SK-N-SH (cell line): ENCODE measurements around the gene CXCL17.

Experiments used
- CTCF ChIP-seq: fragments of 200-600 bp; sonication (generic); IDR thresholded peaks from 2 replicates; pipeline ENCODE4 v1.6.1; 2017; ENCODE audit warnings: antibody characterized with exemption, mild to moderate bottlenecking, moderate library complexity
- EP300 ChIP-seq, 2 experiments: IDR thresholded peaks; 2 replicates each; pipeline versions ENCODE4 v1.4.0 to v1.6.1; 2012; ENCODE audit warnings: borderline replicate concordance in 1 of 2, low read depth in 1 of 2, low read length in 1 of 2
- EZH2phosphoT487 ChIP-seq: fragments of 200-600 bp; sonication (generic); IDR thresholded peaks from 2 replicates; pipeline ENCODE4 v1.6.1; 2017; ENCODE audit warnings: low read depth, mixed run types, mild to moderate bottlenecking, antibody characterized with exemption, moderate library complexity, borderline replicate concordance
- FOXJ3 ChIP-seq: sonication (generic); formaldehyde crosslinking; IDR thresholded peaks from 2 replicates; pipeline ENCODE4 v1.5.1; 2020; ENCODE audit warnings: mild to moderate bottlenecking, missing genetic modification reagents
- MAX ChIP-seq: IDR thresholded peaks from 2 replicates; pipeline ENCODE4 v1.4.0; 2012; ENCODE audit warnings: low read depth
- MXI1 ChIP-seq: IDR thresholded peaks from 2 replicates; pipeline ENCODE4 v1.6.1; 2012; ENCODE audit warnings: mild to moderate bottlenecking, low read depth, low read length, improper control_type of control experiment
- NRF1 ChIP-seq: IDR thresholded peaks from 2 replicates; pipeline ENCODE4 v1.6.1; 2012; ENCODE audit warnings: low read depth, mild to moderate bottlenecking, low read length
- POLR2AphosphoS5 ChIP-seq: IDR thresholded peaks from 2 replicates; pipeline ENCODE4 v1.6.1; 2012; ENCODE audit warnings: low read depth, low read length
- REST ChIP-seq: IDR thresholded peaks from 2 replicates; pipeline ENCODE4 v1.6.1; 2012; ENCODE audit warnings: mild to moderate bottlenecking, low read depth, low read length, moderate library complexity
- SIN3A ChIP-seq: IDR thresholded peaks from 2 replicates; pipeline ENCODE4 v1.6.1; 2012; ENCODE audit warnings: low read depth, mild to moderate bottlenecking, low read length, moderate library complexity, borderline replicate concordance
- SMC3 ChIP-seq: IDR thresholded peaks from 2 replicates; pipeline ENCODE4 v1.6.1; 2012; ENCODE audit warnings: low read depth, low read length, improper control_type of control experiment
- TEAD4 ChIP-seq: IDR thresholded peaks from 2 replicates; pipeline ENCODE4 v1.4.0; 2012; ENCODE audit warnings: mild to moderate bottlenecking, borderline replicate concordance; ENCODE audit not compliant: insufficient read depth

- TF ChIP-seq CTCF = no peak
- TF ChIP-seq POLR2AphosphoS5 = no peak
- TF ChIP-seq EZH2phosphoT487 = no peak
- TF ChIP-seq NRF1 = no peak
- no peak for TF ChIP-seq MXI1
- no peak for TF ChIP-seq MAX
- TF ChIP-seq FOXJ3 = no peak
- no peak for TF ChIP-seq SIN3A
- TF ChIP-seq EP300 (IDR thresholded peaks at IDR 0.05; ENCODE audit: borderline replicate concordance in 1 of 2, low read depth in 1 of 2, low read length in 1 of 2) = no peak
- TF ChIP-seq SMC3 = no peak
- TF ChIP-seq TEAD4 = no peak
- TF ChIP-seq REST = no peak
These were observed 33.3 kb downstream of the CXCL17 start for GRCh38 chr19:42409477-42409876.
